ENCODE data around the gene ADSL.

ADSL gene

DNA sequence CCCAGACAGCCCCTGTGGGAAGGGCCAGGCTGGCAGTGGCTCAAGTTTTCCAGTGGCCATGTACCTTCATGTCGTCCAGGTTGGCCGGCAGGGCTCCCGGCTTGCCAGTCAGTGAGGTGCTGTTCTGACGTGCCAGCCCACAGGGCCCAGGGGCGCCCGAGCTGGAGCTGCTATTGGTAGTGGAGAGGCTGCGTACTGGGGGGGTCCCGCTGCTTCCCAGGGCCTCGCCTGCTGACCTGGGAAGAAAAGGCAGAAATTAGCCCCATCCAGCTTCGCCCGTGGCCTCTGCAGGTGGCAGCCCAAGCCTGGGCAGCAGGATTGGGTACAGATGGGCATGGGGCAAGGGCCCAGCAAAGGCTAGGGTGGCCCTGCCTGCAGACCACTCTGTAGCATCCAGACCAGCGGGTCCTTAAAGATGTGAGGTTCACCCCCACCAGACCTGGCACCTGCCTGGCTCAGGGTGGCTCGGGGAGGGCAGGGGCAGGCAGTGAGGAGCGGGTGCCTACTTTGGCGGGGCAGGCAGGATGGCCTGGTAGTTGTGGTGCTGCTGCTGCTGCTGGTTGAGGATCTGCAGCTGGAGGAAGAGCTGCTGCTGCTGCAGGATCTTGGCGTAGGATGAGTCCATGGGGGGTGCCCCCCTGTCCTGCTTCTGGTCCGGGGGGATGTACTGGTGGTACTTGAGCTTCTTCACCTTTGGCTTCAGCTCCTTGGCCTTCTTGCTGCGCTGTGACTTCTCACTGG, 74.2 kb downstream of the ADSL start:
- no peak for DNase-seq

GRCh38 chr22:40421082-40421350, 74.7 kb downstream of the ADSL start:
- DNase-seq: no peak

DNA sequence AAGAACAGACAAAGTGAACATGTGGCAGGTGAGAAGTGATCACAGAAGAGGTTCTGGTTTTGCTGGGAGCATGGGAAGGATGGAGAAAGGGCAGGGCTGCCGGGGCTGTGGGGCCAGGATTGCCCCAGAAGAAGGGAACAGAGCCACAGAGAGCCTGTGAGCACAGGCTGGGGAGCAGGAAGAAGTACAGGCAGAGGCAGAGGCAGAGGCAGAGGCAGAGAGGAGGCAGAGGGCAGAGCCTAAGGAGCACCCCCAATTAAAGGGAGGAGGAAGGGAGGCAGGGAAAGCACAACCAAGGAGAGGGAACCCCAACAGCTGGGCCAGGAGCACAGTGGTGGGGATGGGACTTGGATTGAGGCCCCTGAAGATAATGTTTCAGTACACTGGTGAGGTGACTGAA, 75.6 kb downstream of the ADSL start:
- no peak for DNase-seq

- DNase-seq: no peak
These were observed 76.4 kb downstream of the ADSL start for GRCh38 chr22:40422558-40423309.

DNA sequence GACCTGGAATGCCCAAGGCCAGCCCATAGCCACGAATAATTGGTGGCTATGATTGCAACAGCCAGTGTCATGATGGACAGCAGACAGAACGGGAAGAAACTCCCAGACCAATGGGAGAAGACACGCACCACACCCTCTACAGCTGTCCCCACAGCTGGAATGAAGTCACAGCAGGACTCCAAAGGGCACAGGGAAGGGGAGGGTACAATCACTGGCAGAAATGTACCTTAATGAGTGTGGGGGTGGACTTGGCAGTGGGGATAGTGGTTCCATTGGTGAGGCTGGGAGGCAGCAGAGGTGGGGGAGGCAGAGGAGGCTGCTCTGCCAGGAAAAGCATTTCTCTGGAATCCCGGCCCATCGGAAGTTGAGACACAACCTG, 77.0 kb downstream of the ADSL start:
- DNase-seq: no peak

DNA sequence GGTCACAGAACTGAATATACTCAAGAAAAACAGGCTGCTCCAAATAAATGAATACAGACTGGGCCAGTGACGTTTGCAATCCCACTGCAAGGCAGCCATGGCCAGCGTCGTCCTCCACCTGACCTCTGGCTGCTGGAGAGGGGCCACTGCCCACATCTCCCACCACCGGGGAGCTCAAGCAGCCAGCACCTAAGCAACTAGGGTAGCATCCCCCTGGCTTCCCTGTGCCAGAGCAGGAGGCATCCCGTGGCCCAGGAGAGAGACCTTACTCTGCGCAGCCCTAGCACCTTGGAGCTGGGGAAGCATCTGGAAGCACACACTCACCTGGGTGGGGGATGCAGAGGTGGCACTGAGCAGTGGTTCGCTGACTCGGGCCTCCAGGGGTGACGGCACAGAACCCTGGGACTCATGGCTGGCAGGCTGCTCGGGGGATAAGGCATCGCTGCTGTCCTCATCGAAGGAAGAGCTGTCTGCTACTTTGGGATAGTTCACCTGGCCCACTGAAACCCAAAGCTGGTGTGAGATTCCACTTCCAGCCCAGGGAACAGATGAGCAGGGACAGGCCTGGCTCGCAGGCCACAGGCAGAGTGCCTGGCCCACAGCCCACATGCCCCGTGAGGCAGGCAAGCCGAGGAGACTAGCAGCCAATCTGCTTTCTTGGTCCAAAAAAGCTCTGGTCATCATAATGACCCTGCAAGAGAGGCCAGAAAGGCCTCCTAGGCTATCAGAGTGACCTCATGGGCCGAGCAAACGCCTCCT, 77.8 kb downstream of the ADSL start:
- no peak for DNase-seq

DNA sequence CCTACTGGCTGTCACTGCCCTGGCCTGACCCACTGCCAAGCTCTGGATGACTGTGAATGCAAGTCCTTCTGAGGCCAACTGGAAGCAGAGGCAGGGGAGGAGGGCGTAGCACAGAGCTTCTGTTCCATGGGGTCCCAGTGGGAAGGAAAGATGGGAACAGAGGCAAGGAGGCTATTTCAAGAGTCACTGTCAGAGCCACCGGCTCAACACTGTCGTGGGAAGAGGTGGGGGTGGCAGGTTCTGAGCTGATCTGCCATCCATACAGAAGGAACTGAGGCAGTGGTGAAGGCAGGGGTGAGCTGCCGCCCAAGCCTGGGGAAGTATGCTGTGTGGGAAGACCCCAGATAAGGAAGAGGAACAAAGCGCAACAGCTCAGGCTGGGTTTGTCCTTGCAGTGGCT, 78.8 kb downstream of the ADSL start:
- DNase-seq: no peak

- no peak for DNase-seq
These were observed 80.5 kb downstream of the ADSL start for GRCh38 chr22:40426594-40427333.

DNA sequence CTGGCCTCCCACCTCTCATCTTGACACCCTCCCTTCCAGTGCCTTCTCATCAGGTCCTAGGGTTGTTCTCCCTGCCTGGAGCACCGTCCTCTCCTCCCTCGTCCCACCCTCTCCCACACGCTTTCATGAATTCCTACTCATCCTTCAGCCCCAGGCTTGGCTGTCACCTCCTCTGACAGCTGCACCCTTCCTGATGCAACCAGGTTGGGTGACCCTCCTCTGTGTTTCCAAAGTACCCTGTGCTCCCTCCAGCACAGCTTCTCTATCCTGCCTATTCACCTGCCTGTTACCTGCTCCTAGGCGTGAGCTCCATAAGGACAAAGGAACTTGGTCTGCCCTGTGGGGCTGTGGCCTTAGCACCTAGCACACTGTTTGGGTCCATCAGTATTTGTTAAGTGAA, 82.5 kb downstream of the ADSL start:
- DNase-seq: no peak

DNA sequence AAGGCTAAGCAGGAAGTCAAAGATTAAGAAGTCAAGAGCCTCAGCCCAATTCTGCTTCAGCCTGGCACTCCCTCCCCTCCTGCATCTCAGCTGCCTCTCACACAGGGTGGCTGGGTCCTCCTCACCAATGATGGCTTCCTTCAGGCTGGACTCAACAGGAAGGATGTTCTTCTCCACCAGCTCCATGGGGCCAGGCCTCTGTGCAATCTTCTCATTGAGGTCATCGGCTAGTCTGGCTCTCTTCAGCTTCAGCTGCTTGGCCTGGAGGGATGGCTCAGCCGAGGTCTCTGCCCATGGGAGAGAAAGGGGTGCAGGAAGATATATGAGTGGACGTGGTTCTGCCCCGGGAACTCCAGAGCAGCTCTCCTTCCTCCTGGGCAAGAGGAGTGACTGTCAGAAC, 83.2 kb downstream of the ADSL start:
- DNase-seq: no peak

- DNase-seq: no peak
These were observed 84.7 kb downstream of the ADSL start for GRCh38 chr22:40430991-40431390.

DNA sequence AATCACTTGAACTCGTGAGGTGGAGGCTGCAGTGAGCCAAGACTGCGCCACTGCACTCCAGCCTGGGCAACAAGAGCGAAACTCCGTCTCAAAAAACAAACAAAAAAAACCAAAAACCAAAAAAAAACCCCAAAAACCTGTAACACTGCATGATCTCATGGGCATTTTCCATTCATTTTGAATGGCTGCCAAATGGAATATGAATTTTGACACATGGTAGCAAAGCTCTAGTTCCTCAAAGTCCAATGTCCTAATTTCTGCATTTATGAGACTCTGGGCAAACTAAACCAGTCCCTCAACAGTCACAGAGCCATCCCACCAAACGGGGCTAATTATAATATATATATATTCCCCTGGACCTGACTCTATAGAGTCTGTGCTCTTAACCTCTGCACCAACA, 85.9 kb downstream of the ADSL start:
- no peak for DNase-seq

DNA sequence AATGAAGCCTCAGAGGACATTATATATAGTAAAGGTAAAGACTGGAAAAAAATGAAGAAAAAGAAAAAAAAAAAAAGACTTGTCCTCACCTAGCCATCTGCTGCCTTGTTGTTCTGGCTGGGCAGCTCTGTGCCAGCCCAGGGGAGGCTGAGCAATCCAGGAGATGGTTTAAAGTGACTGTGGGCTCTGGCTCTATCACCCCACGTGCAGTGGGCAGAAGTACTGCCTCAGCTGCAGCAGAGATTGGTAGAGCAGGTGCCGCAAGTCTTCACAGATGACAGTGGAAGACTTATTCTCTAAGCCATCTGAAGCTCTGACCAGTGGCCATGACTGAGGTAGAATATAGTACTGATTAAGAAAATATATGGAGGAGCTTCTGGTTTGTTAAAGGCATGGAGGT, 86.3 kb downstream of the ADSL start:
- DNase-seq: no peak

- DNase-seq: no peak
These were observed 87.3 kb downstream of the ADSL start for GRCh38 chr22:40433416-40434090.

DNA sequence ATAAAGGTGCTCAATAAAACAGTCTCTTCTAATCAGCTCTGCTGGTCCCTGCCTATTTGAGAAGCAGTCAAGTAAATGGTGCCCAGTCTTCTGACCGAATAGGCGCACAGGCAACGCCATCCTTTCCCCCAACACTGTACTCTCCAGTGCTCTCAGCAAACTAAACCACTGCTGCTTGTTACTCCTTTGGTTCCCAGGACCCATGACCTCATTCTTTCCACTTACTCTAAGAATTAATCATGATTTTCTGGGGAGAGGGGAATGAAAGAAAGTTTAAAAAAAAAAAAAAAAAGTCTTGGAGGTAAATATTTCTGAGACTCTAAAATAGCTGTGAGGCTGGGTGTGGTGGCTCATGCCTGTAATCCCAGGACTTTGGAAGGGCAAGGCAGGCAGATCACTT, 87.8 kb downstream of the ADSL start:
- DNase-seq: no peak

GRCh38 chr22:40434745-40435144, 88.4 kb downstream of the ADSL start:
- DNase-seq: no peak

DNA sequence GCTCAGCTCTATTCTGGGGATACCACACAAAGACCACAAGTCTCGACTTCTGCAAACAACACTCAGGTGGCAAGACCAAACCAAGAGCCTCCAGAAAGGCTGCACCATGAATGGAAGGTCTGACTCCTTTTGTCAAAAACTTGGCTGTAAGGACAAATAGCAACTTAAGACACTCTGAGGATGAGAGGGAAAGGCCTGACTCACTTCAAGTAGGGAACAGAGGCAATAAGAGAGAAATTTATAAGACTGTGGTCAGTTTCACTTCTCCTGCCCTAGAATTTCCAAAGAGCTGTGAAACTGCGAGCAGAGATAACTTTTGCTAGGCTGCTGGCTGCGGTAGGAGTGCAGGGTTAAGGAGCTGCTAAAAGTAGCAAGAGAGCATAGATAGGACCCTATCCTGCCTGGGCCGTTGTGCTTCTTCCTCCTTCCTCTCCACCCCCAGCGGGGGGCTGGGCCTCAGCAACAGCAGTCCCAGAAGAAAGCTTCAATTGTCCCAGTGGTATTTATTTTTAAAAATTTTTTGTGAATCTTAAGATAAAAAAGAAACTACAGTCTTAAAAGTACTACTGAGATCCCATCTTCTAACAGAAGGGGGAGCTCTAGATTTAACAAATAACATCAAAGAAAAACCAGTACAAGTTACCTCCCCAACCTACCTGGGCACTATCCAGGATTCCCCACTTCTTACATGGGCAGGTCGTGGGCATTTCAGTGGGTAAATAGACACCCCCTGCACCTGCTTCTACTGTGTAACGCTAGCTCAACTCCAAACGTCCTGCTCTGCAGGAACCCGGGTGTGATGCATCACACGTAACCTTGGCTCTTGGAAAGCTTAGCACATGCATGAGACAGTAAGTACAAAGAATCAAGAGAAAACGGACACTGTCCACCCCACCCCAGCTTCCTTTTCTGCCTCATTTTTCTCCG, 90.5 kb downstream of the ADSL start:
- DNase-seq: peak in 1 of 2 experiments; percentile 17

Measured in cerebellar nuclear complex (tissue), 1 donor.